Measurements from ENCODE around the gene SLC24A4. TPM values are rescaled to one million over a fixed set of nuclear protein-coding genes. Genes with fewer than 3 reads are reported as not detected.

The SLC24A4 gene
- total RNA-seq, 3 donors from 2014 or later = 0.15 to 0.96 TPM; not detected in 1

DNA sequence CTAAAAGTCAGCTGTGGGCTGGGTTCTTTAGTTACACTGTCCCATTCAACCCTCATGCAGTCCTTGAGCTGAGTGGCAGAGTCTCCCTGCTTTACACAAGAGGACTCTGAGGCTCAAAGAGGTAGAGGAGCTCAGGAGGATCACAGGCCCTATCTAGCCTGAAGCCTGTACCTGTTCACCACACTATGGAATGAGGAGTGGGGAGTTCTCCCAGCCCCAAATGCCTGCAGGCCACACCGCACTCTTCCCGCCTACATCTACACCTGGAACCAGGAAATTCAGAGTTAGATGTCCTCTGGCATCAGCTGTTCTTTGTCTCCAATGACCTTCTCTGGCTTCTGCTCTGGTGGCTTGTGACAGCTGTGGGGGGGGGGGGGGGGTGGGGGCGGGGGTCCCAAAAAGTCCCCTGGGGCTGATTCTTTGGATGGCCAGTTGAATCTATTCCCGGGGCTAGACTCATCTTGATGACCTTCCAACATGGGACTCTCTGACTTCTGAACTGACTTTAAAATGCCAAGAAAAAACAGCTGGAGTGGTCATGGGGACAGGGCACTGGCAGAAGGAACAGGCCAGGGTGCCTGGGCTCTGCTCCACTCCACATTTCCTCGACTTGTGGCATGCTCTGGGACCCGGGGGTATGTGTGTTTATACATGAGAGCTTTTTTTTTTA, 221.2 kb downstream of the SLC24A4 start:
- DNase-seq (ENCODE audit: low spot score in 2 of 2) = peak in 1 of 2 donors; percentile 49
- peak overlapping the region; percentile 58 to 62 for H3K27ac ChIP-seq
- H3K36me3 ChIP-seq = no peaks in the 10 kb centered on the region
- no peaks in the 10 kb centered on the region for H3K27me3 ChIP-seq
- H3K9me3 ChIP-seq = no peaks in the 10 kb centered on the region
- H3K4me3 ChIP-seq = no peak overlapping the region
- intact Hi-C loops (cut with DNase I; ENCODE audit: low total_unique reads) = no loop called here
- TF ChIP-seq CTCF (IDR thresholded peaks at IDR 0.05) (no peak), POLR2A (IDR thresholded peaks at IDR 0.05) (no peak), POLR2AphosphoS5 (IDR thresholded peaks at IDR 0.05) (no peak)
- peaks cover under 1 to 13% of the 10 kb centered on the region in 2 donors for H3K4me1 ChIP-seq

- Histone ChIP-seq H3K4me1 (peaks cover 0 to 4% of the 10 kb centered on the region in 2 donors), H3K36me3 (no peaks in the 10 kb centered on the region), H3K27ac (no peak overlapping the region), H3K27me3 (no peaks in the 10 kb centered on the region), H3K9me3 (no peaks in the 10 kb centered on the region), H3K4me3 (no peak overlapping the region)
- TF ChIP-seq POLR2AphosphoS5 (IDR thresholded peaks at IDR 0.05) (no peak), CTCF (IDR thresholded peaks at IDR 0.05) (no peak), POLR2A (IDR thresholded peaks at IDR 0.05) (no peak)
- intact Hi-C loops (cut with DNase I; ENCODE audit: low total_unique reads) = no loop called here
- DNase-seq (ENCODE audit: low spot score in 2 of 2) = no peak
Measured at GRCh38 chr14:92546347-92547053, 223.5 kb downstream of the SLC24A4 start.

DNA sequence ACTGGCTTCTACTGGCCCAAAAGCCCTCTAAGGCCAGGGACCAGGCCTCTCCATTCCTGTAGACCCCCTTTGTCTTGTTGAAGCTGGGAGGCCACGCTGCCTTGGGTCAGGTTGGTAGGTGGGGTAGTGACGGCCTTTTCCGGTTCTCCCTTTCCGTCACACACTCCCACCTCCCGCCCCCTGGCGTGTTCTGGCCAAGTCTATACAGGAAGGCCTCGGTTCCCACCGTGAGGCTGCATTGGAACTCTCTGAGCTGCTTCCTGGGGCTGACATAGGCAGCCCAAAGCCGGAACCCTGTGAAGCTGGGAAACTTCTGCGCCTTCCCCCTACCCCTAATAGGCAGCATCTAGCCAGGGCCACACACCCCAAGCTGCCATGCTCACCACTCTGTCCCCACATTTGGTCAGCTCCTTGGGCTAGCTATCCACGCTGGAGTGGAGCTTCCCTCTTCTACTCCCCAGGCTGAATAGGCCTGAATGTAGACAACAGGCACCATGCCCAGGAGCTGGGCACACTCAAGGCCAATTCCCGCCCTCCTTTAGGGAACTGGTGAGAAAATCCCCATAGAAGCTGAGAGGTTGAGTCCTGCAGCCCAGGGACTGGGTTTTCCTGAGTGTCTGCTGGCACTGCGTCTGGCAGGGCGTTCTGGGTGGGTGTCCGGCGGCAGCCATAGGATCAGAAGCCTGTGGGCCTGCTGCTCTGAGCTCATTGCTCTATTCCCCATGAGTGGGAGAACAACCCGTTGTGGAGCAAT, 226.3 kb downstream of the SLC24A4 start:
- Histone ChIP-seq H3K27me3 (no peaks in the 10 kb centered on the region), H3K27ac (peak overlapping the region; percentile 48 to 84), H3K36me3 (no peaks in the 10 kb centered on the region), H3K9me3 (no peaks in the 10 kb centered on the region), H3K4me3 (peak overlapping the region in 1 of 3 donors; percentile 45), H3K4me1 (peaks cover 0 to 4% of the 10 kb centered on the region in 2 donors)
- TF ChIP-seq POLR2AphosphoS5 (IDR thresholded peaks at IDR 0.05) = no peak
- no peak for TF ChIP-seq CTCF (IDR thresholded peaks at IDR 0.05)
- no peak for TF ChIP-seq POLR2A (IDR thresholded peaks at IDR 0.05)
- DNase-seq (ENCODE audit: low spot score in 2 of 2) = no peak
- intact Hi-C loops (cut with DNase I; ENCODE audit: low total_unique reads) = no loop called here

- Histone ChIP-seq H3K4me1 (peaks cover 0 to 4% of the 10 kb centered on the region in 2 donors), H3K27ac (peak overlapping the region; percentile 48 to 84), H3K4me3 (peak overlapping the region in 1 of 3 donors; percentile 45), H3K36me3 (no peaks in the 10 kb centered on the region), H3K9me3 (no peaks in the 10 kb centered on the region), H3K27me3 (no peaks in the 10 kb centered on the region)
- intact Hi-C loops (cut with DNase I; ENCODE audit: low total_unique reads) = loop anchor here (5.0 kb wide), 1 partner anchor 308 kb away; no protein-coding TSS in a partner anchor
- TF ChIP-seq POLR2AphosphoS5 (IDR thresholded peaks at IDR 0.05) = no peak
- no peak for TF ChIP-seq POLR2A (IDR thresholded peaks at IDR 0.05)
- TF ChIP-seq CTCF (IDR thresholded peaks at IDR 0.05) = no peak
- no peak for DNase-seq (ENCODE audit: low spot score in 2 of 2)
Measured at GRCh38 chr14:92549859-92550230, 226.9 kb downstream of the SLC24A4 start.

Other genes with a start within 250 kb of the SLC24A4 start
- gene ATXN3, start 216.6 kb upstream of the SLC24A4 start, total RNA-seq = 10 to 100 TPM; 36.2 to 46.7 (median 36.7) TPM
- 100 to 1,000 TPM; 211 to 256 (median 225) TPM for gene NDUFB1, start 201.5 kb upstream of the SLC24A4 start, total RNA-seq
- gene CPSF2, start 201.2 kb upstream of the SLC24A4 start, total RNA-seq = 10 to 100 TPM; 20.0 to 38.2 (median 34.9) TPM
- gene RIN3, start 190.6 kb downstream of the SLC24A4 start, total RNA-seq = 10 to 100 TPM; 10.7 to 19.7 (median 12.1) TPM

All from breast epithelium (tissue), 4 donors.